Islet of Langerhans (tissue), 1 donor: Measurements from ENCODE around the gene PRR19.

ENCODE experiments used
- FAIRE-seq: peaks from one replicate; lab custom pipeline; 2011; peaks lifted over from hg19 to GRCh38; lab: Jason Lieb, UNC

PRR19 gene

DNA sequence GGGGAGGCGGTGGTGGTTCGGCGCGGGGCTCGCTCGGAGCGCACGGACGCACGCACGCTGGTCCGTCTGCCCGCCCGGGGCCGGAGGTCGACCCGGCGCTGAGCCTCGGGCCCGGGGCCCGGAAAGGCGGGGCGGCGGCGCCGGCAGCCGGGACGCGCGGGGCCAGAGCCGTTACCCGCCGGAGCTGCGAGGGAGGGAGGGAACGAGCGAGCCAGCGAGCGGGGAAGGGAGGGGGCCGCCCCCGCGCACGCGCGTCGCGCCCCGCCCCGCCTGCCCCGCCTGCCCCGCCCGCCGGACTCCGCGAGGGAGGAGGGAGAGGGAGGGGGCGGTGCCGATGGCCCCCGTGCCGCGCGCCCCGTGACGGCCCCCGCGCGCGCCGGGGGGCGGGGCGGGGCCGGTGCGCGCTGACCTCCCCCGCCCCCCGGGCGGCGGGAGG, 17.8 kb upstream of the PRR19 start:
- FAIRE-seq, result no peak

- no peak for FAIRE-seq
Observed at GRCh38 chr19:42284591-42285341, 17.2 kb upstream of the PRR19 start.

DNA sequence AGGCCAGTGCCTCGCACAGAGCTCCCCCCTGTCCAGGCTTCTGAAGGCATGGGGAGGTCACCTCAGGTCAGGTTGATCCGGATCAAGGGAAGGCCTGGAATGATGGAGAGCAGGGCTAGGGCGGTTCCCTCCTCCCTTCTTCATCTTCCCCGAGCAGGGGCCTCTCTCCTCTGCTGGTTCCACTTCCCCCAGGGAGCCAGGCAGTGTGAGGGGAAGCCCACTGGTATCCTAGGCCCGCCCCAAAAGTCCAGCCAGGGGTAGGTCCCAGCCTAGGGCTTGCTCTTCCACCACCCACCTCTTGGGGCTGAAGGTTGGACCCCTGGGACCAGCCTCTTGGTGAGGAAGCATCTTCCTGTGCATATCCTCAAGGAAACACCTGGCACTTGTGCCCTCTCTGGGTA, 16.4 kb upstream of the PRR19 start:
- FAIRE-seq, result no peak

DNA sequence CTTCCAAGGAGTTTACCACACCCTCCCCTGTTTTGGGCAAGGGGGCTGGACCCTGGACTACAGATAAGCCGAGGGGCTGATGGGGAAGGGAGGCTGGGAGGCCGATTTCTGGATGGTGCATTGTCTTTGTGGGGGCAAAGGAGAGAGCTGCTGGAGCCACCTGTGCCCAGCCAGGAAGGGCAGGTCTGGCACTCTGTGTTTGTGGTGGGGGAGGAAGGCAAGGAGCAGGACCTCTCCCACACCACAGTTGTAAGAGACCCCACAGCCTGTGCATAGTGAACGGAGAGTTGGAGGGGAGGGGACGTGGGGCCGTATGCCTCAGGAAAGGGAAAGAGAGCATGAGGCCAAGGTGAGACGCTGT, 16.0 kb upstream of the PRR19 start:
- no peak for FAIRE-seq

GRCh38 chr19:42286349-42287016, 15.4 kb upstream of the PRR19 start:
- no peak for FAIRE-seq

- FAIRE-seq, result no peak
Observed at GRCh38 chr19:42287017-42287826, 14.7 kb upstream of the PRR19 start.

DNA sequence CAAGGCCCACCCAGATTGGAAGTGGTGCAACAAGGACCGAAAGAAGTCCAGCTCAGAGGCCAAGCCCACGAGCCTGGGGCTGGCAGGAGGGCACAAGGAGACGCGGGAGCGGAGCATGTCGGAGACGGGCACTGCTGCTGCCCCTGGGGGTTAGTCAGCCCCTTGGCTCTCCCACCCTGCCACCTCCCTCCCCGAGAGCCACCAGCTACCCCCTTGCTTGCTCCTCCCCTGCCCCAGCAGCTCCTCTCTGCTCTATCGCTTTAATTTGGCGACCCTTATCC, 14.2 kb upstream of the PRR19 start:
- FAIRE-seq, result no peak

GRCh38 chr19:42288387-42288786, 13.5 kb upstream of the PRR19 start:
- FAIRE-seq, result no peak

GRCh38 chr19:42288881-42289555, 12.9 kb upstream of the PRR19 start:
- no peak for FAIRE-seq

- FAIRE-seq, result no peak
Observed at GRCh38 chr19:42289556-42290041, 12.3 kb upstream of the PRR19 start.

DNA sequence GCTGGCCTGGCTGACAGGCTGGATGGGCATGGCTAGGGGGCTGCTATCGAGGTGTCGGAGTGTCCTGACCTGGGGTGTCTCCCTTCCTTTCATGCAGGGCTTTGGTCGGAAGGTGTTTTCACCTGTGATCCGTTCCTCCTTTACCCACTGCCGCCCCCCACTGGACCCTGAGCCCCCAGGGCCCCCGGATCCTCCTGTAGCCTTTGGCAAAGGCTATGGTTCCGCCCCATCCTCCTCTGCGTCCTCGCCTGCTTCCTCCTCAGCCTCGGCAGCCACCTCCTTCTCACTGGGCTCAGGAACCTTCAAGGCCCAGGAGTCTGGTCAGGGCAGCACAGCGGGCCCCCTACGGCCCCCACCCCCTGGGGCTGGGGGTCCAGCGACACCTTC, 11.8 kb upstream of the PRR19 start:
- FAIRE-seq, result no peak

DNA sequence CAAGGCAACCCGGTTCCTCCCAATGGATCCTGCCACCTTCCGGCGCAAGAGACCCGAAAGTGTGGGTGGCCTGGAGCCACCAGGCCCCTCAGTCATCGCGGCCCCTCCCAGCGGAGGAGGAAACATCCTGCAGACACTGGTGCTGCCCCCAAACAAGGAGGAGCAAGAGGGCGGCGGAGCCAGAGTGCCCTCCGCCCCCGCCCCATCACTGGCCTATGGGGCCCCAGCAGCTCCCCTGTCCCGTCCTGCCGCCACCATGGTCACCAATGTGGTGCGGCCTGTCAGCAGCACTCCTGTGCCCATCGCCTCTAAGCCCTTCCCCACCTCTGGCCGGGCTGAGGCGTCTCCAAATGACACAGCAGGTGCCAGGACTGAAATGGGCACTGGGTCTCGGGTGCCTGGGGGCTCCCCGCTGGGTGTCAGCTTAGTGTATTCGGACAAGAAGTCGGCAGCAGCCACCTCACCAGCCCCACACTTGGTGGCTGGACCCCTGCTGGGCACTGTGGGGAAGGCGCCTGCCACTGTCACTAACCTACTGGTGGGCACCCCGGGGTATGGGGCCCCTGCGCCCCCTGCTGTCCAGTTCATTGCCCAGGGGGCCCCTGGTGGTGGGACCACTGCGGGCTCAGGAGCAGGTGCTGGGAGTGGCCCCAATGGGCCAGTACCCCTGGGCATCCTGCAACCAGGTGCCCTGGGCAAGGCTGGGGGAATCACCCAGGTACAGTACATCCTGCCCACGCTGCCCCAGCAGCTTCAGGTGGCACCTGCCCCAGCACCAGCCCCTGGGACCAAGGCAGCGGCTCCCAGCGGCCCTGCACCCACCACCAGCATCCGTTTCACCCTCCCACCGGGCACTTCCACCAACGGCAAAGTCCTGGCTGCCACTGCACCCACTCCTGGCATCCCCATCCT, 11.2 kb upstream of the PRR19 start:
- no peak for FAIRE-seq

DNA sequence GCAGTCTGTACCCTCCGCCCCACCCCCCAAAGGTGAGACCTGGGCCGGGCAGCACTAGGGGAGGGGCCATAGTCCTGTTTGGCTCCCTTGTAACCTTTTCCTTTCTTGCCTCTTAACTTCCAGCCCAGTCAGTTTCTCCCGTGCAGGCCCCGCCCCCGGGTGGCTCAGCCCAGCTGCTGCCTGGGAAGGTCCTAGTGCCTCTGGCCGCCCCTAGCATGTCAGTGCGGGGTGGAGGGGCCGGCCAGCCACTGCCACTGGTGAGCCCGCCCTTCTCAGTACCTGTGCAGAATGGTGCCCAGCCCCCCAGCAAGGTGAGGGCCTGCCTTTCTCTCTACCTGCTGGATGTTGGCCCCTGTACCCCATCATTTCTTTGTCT, 10.5 kb upstream of the PRR19 start:
- no peak for FAIRE-seq

DNA sequence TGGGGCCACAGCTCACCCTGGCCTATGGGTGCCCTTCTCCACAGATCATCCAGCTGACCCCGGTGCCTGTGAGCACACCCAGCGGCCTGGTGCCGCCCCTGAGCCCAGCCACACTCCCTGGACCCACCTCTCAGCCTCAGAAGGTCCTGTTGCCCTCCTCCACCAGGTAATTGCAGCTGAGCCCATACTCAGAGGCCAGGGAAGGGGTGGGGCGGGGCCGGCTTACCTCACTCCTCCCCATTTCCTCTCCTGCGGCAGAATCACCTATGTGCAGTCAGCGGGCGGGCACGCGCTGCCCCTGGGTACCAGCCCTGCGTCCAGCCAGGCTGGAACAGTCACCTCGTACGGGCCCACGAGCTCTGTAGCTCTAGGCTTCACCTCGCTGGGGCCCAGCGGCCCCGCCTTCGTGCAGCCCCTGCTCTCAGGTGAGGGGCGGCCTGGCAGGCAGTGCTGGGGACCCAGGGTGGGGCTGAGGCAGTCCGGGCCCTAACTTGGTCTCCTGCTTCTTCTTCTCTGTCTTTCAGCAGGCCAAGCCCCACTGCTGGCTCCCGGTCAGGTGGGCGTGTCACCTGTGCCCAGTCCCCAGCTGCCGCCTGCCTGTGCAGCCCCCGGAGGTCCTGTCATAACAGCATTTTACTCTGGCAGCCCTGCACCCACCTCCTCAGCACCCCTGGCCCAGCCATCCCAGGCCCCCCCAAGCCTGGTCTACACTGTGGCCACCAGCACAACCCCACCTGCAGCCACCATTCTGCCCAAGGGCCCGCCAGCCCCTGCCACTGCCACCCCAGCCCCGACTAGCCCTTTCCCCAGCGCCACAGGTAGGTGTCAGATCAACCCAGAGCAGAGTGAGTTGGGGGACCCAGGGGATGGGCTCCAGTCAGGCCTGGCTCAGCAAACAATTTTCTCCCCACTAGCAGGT, 9.6 kb upstream of the PRR19 start:
- no peak for FAIRE-seq

- FAIRE-seq, result no peak
Observed at GRCh38 chr19:42292963-42293362, 9.0 kb upstream of the PRR19 start.

GRCh38 chr19:42293540-42293939, 8.4 kb upstream of the PRR19 start:
- no peak for FAIRE-seq

DNA sequence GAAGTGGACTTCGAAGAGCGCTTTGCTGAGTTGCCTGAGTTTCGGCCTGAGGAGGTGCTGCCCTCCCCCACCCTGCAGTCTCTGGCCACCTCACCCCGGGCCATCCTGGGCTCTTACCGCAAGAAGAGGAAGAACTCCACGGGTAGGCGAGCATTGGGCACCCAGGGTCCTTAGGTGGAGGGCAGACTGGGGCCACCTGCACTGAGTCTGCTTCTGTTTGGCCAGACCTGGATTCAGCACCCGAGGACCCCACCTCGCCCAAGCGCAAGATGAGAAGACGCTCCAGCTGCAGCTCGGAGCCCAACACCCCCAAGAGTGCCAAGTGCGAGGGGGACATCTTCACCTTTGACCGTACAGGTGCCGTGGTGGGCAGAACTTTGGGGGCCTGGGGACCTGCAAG, 8.0 kb upstream of the PRR19 start:
- FAIRE-seq, result no peak

- FAIRE-seq, result no peak
Observed at GRCh38 chr19:42294471-42295137, 7.3 kb upstream of the PRR19 start.

GRCh38 chr19:42295342-42295741, 6.6 kb upstream of the PRR19 start:
- no peak for FAIRE-seq
